Aorta (tissue), 5 donors: ENCODE results near the gene TMTC1. TPM values are rescaled to one million over a fixed set of nuclear protein-coding genes. Genes with fewer than 3 reads are reported as not detected.
A peak's percentile ranks its signal among the peaks of the same experiment; 100 is the strongest.

ENCODE experiments used
- ATAC-seq: fragments of 200-7000 bp; cut with Tn5 transposase; one replicate; pipeline ENCODE4 v1.9.1; 2022; ENCODE audit warnings: moderate library complexity; ENCODE audit not compliant: low FRiP score
- DNase-seq, 2 donors: peaks; one replicate each; pipeline ENCODE4 v3.0.0-alpha.2; 2020
- H3K27ac ChIP-seq, 2 donors: one replicate each; pipeline ENCODE4 v1.5.1; 2013; ENCODE audit warnings: low read length in 2 of 2, mild to moderate bottlenecking in 2 of 2, moderate library complexity in 2 of 2, control low read depth in 1 of 2, inconsistent platforms in 1 of 2, low read depth in 1 of 2
- H3K27me3 ChIP-seq, 2 donors: one replicate each; pipeline ENCODE4 v1.6.1; 2013; ENCODE audit warnings: control low read depth in 1 of 2, low read length in 1 of 2, mild to moderate bottlenecking in 1 of 2, moderate library complexity in 1 of 2; ENCODE audit not compliant: insufficient read depth in 2 of 2, control insufficient read depth in 1 of 2
- H3K36me3 ChIP-seq, 2 donors: one replicate each; pipeline ENCODE4 v1.6.1; 2013; ENCODE audit warnings: control low read depth in 1 of 2, low read length in 1 of 2, mild to moderate bottlenecking in 1 of 2; ENCODE audit not compliant: insufficient read depth in 2 of 2, control insufficient read depth in 1 of 2
- H3K4me1 ChIP-seq, 2 donors: one replicate each; pipeline ENCODE4 v1.6.1; 2013; ENCODE audit warnings: low read length in 2 of 2, control low read depth in 1 of 2, mild to moderate bottlenecking in 1 of 2, moderate library complexity in 1 of 2; ENCODE audit not compliant: insufficient read depth in 2 of 2, control insufficient read depth in 1 of 2
- H3K4me3 ChIP-seq, 2 donors: one replicate each; pipeline ENCODE4 v1.5.1; 2013; ENCODE audit warnings: low read length in 2 of 2, control low read depth in 1 of 2, mild to moderate bottlenecking in 1 of 2
- H3K9me3 ChIP-seq: one replicate; pipeline ENCODE4 v1.6.1; 2013; ENCODE audit warnings: mild to moderate bottlenecking, low read length; ENCODE audit not compliant: control insufficient read depth
- WGBS, 2 donors: extraction: QIAGEN DNeasy Blood & Tissue Kit; methylation state at CpG; one replicate each; pipeline ENCODE4 v1.1.7; 2013; 5-methylcytosine and 5-hydroxymethylcytosine counted together
- intact Hi-C, 2 donors: fragments of 100-400 bp; cut with DNase I; formaldehyde crosslinking; loops; one replicate each; pipeline versions ENCODE4 v1.14.2 to v1.15.0; 2022
- polyA plus RNA-seq, 2 donors: library from polyadenylated mRNA; stranded (reverse); fragments of 200-250 nt; gene quantifications; one replicate each; pipeline ENCODE4 v1.2.3, GENCODE V29; 2013
- total RNA-seq, 2 donors: library from RNA; stranded (reverse); fragmentation: NEBNext Ultra II Directional; extraction: Animal tissue kit (Norgen Biotek cat#: 25700); gene quantifications; one replicate each; pipeline ENCODE4 v1.2.1, GENCODE V29; 2021
- donor health status: healthy with polysubstance abuse.
- donor health status: Bipolar disorder and iron deficiency.
- donor health status: DM: no; HTN: no; CAD: no.
- donor health status: DM: no; HTN: no; CAD: no.
- donor health status: DM: yes; HTN: yes; CAD: no.

Gene TMTC1
- total and polyA plus RNA-seq, 4 donors = 12.8 to 84.6 (median 46.7) TPM

- intact Hi-C loops = no loop called here
- no peak for DNase-seq
- no peaks in the 10 kb centered on the region for H3K27me3 ChIP-seq
- no peaks in the 10 kb centered on the region for H3K36me3 ChIP-seq
- no peak overlapping the region for H3K27ac ChIP-seq
- 63 to 65% methylated on average over 3 of the region's 3 CpGs for WGBS, 2 donors
- no peak overlapping the region for H3K4me3 ChIP-seq
- H3K4me1 ChIP-seq = peaks cover 0 to 4% of the 10 kb centered on the region in 2 donors
- no peak for ATAC-seq
- H3K9me3 ChIP-seq = no peaks in the 10 kb centered on the region
Measured at GRCh38 chr12:29578731-29579130, 205.0 kb downstream of the TMTC1 start.

GRCh38 chr12:29578070-29578469 lies 205.7 kb downstream of the TMTC1 start:
- Histone ChIP-seq H3K36me3 (no peaks in the 10 kb centered on the region), H3K4me3 (no peak overlapping the region), H3K27ac (no peak overlapping the region), H3K27me3 (no peaks in the 10 kb centered on the region), H3K9me3 (no peaks in the 10 kb centered on the region), H3K4me1 (peaks cover 0 to 4% of the 10 kb centered on the region in 2 donors)
- WGBS, 2 donors = 0% methylated on average over 1 of the region's 1 CpG
- DNase-seq (no peak), ATAC-seq (peak; percentile 65)
- intact Hi-C loops = no loop called here

GRCh38 chr12:29574500-29574899 lies 209.2 kb downstream of the TMTC1 start:
- ATAC-seq (no peak), DNase-seq (no peak)
- intact Hi-C loops = no loop called here
- Histone ChIP-seq H3K9me3 (no peaks in the 10 kb centered on the region), H3K27me3 (no peaks in the 10 kb centered on the region), H3K36me3 (peaks cover 0 to 2% of the 10 kb centered on the region in 2 donors), H3K4me3 (no peak overlapping the region), H3K27ac (no peak overlapping the region), H3K4me1 (peaks cover 0 to 2% of the 10 kb centered on the region in 2 donors)
- 87 to 90% methylated on average over 4 of the region's 4 CpGs for WGBS, 2 donors

- Histone ChIP-seq H3K4me3 (no peak overlapping the region), H3K27me3 (no peaks in the 10 kb centered on the region), H3K36me3 (peaks cover 0 to 2% of the 10 kb centered on the region in 2 donors), H3K27ac (no peak overlapping the region), H3K4me1 (peaks cover 0 to under 1% of the 10 kb centered on the region in 2 donors), H3K9me3 (no peaks in the 10 kb centered on the region)
- no peak for ATAC-seq
- 69 to 72% methylated on average over 4 of the region's 4 CpGs for WGBS, 2 donors
- intact Hi-C loops = no loop called here
- no peak for DNase-seq
Measured at GRCh38 chr12:29572938-29573337, 210.8 kb downstream of the TMTC1 start.

DNA sequence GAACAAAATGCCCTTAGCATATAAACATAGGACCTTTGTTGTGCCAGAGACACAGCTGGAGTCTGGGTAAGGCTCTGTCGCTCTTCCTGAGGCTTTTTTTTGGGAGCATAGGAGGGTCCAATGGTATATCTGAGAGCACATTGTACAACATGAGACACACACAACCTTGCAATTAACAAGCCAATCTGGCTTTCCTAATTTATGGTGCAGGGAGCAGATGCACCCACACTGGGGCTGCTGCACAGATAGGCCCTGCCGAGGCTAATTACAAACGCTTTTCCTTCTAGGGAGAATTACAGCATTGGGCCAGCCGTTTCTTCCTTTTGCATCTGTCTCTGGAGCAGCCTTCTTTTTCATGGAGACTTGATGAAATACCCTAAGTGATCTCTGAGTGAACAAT lies 211.3 kb downstream of the TMTC1 start:
- Histone ChIP-seq H3K4me1 (no peaks in the 10 kb centered on the region), H3K27me3 (no peaks in the 10 kb centered on the region), H3K27ac (no peak overlapping the region), H3K9me3 (no peaks in the 10 kb centered on the region), H3K4me3 (no peak overlapping the region), H3K36me3 (peaks cover 0 to 2% of the 10 kb centered on the region in 2 donors)
- 93% methylated on average over 4 of the region's 4 CpGs for WGBS, 2 donors
- intact Hi-C loops = no loop called here
- DNase-seq (no peak), ATAC-seq (no peak)

- no peak for ATAC-seq
- intact Hi-C loops = no loop called here
- Histone ChIP-seq H3K4me1 (peaks cover 0 to 3% of the 10 kb centered on the region in 2 donors), H3K36me3 (peaks cover 0 to 2% of the 10 kb centered on the region in 2 donors), H3K4me3 (no peak overlapping the region), H3K27me3 (no peaks in the 10 kb centered on the region), H3K9me3 (no peaks in the 10 kb centered on the region), H3K27ac (no peak overlapping the region)
- WGBS, 2 donors = 84 to 88% methylated on average over 2 of the region's 2 CpGs
- no peak for DNase-seq
Measured at GRCh38 chr12:29569132-29569757, 214.5 kb downstream of the TMTC1 start.

DNA sequence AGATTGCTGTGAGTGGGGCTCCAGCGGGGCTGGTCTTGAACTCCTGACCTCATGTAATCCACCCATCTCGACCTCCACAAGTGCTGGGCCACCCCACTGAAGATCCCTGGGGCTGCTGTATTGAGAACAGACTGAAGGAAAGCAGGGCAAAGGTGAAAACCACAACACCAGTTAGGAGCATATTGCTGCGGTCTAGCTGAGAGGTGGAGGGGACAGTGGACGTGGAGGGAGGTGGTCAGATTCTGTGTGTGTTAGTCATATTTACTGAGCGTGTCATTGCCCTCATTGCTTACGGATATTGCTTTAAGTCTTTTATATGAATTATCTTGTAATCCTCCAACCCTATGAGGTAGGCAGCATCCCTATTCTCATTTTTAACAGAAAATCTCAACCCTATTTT lies 217.3 kb downstream of the TMTC1 start:
- H3K27me3 ChIP-seq = no peaks in the 10 kb centered on the region
- no peak for ATAC-seq
- WGBS, 2 donors = 83 to 95% methylated on average over 6 of the region's 6 CpGs
- no peak overlapping the region for H3K4me3 ChIP-seq
- no peaks in the 10 kb centered on the region for H3K36me3 ChIP-seq
- H3K4me1 ChIP-seq = peaks cover 6 to 13% of the 10 kb centered on the region in 2 donors
- no peaks in the 10 kb centered on the region for H3K9me3 ChIP-seq
- DNase-seq = no peak
- intact Hi-C loops = no loop called here
- H3K27ac ChIP-seq = no peak overlapping the region

- Histone ChIP-seq H3K36me3 (no peaks in the 10 kb centered on the region), H3K4me3 (no peak overlapping the region), H3K4me1 (peaks cover 6 to 13% of the 10 kb centered on the region in 2 donors), H3K27ac (no peak overlapping the region), H3K27me3 (no peaks in the 10 kb centered on the region), H3K9me3 (no peaks in the 10 kb centered on the region)
- no peak for DNase-seq
- 97 to 99% methylated on average over 5 of the region's 5 CpGs for WGBS, 2 donors
- no peak for ATAC-seq
- intact Hi-C loops = no loop called here
Measured at GRCh38 chr12:29565727-29566126, 218.0 kb downstream of the TMTC1 start.

DNA sequence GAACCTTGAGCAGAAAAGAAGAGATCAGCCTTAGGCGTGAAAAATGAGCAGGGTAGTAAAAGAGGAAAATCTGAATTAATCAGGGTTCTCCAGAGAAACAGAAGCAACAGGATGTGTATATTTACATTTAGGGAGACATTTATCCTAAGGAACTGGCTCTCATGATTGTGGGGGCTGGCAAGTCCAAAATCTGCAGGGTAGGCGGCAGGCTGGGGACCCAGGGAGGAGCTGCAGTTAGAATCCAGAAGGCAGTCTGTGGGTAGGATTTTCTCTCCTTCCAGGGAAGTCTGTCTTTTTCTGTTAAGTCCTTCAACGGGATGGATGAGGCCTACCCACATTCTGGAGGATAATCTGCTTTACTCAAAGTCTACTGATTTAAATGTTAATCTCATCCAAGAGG lies 218.8 kb downstream of the TMTC1 start:
- Histone ChIP-seq H3K27ac (no peak overlapping the region), H3K9me3 (no peaks in the 10 kb centered on the region), H3K4me1 (peaks cover 6 to 13% of the 10 kb centered on the region in 2 donors), H3K27me3 (no peaks in the 10 kb centered on the region), H3K36me3 (no peaks in the 10 kb centered on the region), H3K4me3 (no peak overlapping the region)
- 93 to 95% methylated on average over 3 of the region's 3 CpGs for WGBS, 2 donors
- DNase-seq (no peak), ATAC-seq (no peak)
- intact Hi-C loops = no loop called here
